ENCODE data around the gene EME1.

The EME1 gene

DNA sequence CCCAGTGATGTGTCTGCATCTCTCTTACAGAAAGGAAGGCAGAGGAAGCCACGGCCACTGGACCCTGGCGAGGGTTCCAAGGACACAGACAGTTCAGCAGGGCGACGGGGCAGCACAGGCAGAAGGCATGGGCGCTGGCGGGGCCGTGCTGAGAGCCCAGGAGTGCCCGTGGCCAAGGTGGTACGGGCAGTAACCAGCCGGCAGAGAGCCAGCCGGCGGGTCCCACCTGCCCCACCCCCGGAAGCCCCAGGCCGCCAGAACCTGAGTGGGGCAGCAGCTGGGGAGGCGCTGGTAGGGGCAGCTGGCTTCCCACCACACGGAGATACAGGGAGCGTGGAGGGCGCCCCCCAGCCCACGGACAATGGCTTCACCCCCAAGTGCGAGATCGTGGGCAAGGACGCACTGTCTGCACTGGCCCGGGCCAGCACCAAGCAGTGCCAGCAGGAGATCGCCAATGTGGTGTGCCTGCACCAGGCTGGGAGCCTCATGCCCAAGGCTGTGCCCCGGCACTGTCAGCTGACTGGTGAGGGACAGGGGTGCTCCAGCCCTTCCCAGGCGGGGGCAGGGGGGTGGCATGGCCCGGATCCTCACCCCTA is 19.3 kb upstream of the EME1 start:
- in situ Hi-C loops (cut with MboI; ENCODE audit: low sequenced_read_pairs) = no loop called here
- Histone ChIP-seq H3K36me3 (replicated peaks) (peaks cover 51% of the 10 kb centered on the region), H3K4me1 (no peaks in the 10 kb centered on the region), H3K9me3 (no peaks in the 10 kb centered on the region), H3K27me3 (ENCODE audit: low read depth) (no peaks in the 10 kb centered on the region), H3K4me3 (no peak overlapping the region)
- no peak for DNase-seq (ENCODE audit: low spot score in 2 of 2)

GRCh38 chr17:50354198-50354597 is 18.8 kb upstream of the EME1 start:
- H3K4me3 ChIP-seq = no peak overlapping the region
- in situ Hi-C loops (cut with MboI; ENCODE audit: low sequenced_read_pairs) = no loop called here
- no peaks in the 10 kb centered on the region for H3K9me3 ChIP-seq
- H3K36me3 ChIP-seq (replicated peaks) = peaks cover 56% of the 10 kb centered on the region
- no peak for DNase-seq (ENCODE audit: low spot score in 2 of 2)
- no peaks in the 10 kb centered on the region for H3K4me1 ChIP-seq
- H3K27me3 ChIP-seq (ENCODE audit: low read depth) = no peaks in the 10 kb centered on the region

- H3K4me1 ChIP-seq = no peaks in the 10 kb centered on the region
- H3K4me3 ChIP-seq = no peak overlapping the region
- in situ Hi-C loops (cut with MboI; ENCODE audit: low sequenced_read_pairs) = no loop called here
- no peak for DNase-seq (ENCODE audit: low spot score in 2 of 2)
- no peaks in the 10 kb centered on the region for H3K27me3 ChIP-seq (ENCODE audit: low read depth)
- H3K36me3 ChIP-seq (replicated peaks) = peaks cover 61% of the 10 kb centered on the region
- no peaks in the 10 kb centered on the region for H3K9me3 ChIP-seq
Measured at GRCh38 chr17:50354776-50355175, 18.3 kb upstream of the EME1 start.

DNA sequence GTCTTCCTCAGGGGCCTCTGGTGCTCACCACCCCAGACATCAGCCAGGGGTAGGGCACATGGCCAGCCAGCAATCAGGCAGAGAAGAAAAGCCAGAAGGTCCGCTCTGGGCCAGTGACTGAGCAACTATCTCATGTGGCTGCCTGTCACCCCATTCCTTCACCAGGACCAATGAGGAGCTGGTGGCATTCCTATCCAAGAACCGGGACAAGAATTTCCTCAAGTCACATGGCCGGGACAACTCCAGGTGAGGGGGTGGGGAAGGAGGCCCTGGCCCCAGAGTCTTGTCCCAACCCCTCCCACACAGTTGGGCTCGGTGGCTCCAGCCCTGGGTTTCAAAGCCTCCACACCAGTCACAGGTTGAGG is 17.7 kb upstream of the EME1 start:
- no peak for DNase-seq (ENCODE audit: low spot score in 2 of 2)
- in situ Hi-C loops (cut with MboI; ENCODE audit: low sequenced_read_pairs) = no loop called here
- Histone ChIP-seq H3K9me3 (no peaks in the 10 kb centered on the region), H3K4me3 (no peak overlapping the region), H3K36me3 (replicated peaks) (peaks cover 65% of the 10 kb centered on the region), H3K27me3 (ENCODE audit: low read depth) (no peaks in the 10 kb centered on the region), H3K4me1 (no peaks in the 10 kb centered on the region)

DNA sequence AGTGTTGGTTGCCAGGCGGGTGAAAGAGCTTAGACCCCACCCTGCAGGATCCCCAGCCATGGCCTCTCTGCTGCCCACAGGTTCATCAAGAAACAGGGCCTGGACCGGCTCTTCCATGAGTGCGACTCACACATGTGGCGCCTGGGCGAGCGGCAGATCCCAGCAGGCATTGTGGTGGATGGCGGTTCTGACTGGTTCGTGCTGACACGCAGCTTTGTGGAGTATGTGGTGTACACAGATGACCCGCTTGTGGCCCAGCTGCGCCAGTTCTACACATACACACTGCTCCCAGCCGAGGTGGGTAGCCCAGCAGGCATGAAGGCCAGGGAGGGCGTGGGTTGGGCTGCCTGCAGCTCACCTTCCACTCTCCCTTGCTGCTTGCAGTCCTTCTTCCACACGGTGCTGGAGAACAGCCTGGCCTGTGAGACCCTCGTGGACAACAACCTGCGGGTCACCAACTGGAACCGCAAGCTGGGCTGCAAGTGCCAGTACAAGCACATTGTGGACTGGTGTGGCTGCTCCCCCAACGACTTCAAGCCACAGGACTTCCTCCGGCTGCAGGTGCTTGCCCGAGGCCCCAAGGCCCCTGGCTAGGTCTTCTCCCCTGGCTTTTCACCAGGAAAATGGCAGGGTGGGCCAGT is 17.2 kb upstream of the EME1 start:
- in situ Hi-C loops (cut with MboI; ENCODE audit: low sequenced_read_pairs) = no loop called here
- peaks cover 65% of the 10 kb centered on the region for H3K36me3 ChIP-seq (replicated peaks)

DNA sequence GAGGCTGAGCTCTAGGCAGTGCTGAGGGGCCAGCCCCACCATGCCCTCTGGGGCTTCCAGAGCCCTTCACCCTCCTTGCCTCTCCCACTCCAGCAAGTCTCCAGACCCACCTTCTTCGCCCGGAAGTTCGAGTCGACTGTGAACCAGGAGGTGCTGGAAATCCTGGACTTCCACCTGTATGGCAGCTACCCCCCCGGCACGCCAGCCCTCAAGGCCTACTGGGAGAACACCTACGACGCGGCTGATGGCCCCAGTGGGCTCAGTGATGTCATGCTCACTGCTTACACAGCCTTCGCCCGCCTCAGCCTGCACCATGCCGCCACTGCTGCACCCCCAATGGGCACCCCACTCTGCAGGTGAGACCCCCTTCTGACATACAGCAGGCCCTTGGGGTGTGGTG is 16.6 kb upstream of the EME1 start:
- H3K4me3 ChIP-seq = no peak overlapping the region
- H3K27me3 ChIP-seq (ENCODE audit: low read depth) = no peaks in the 10 kb centered on the region
- H3K9me3 ChIP-seq = no peaks in the 10 kb centered on the region
- DNase-seq (ENCODE audit: low spot score in 2 of 2) = no peak
- peaks cover 65% of the 10 kb centered on the region for H3K36me3 ChIP-seq (replicated peaks)
- H3K4me1 ChIP-seq = no peaks in the 10 kb centered on the region
- in situ Hi-C loops (cut with MboI; ENCODE audit: low sequenced_read_pairs) = no loop called here

More for the DNA sequence above, 17.2 kb upstream of the EME1 start:
- no peak overlapping the region for H3K4me3 ChIP-seq
- H3K4me1 ChIP-seq = no peaks in the 10 kb centered on the region
- DNase-seq (ENCODE audit: low spot score in 2 of 2) = no peak
- no peaks in the 10 kb centered on the region for H3K27me3 ChIP-seq (ENCODE audit: low read depth)
- H3K9me3 ChIP-seq = no peaks in the 10 kb centered on the region

GRCh38 chr17:50356892-50357510 is 16.0 kb upstream of the EME1 start:
- in situ Hi-C loops (cut with MboI; ENCODE audit: low sequenced_read_pairs) = no loop called here
- DNase-seq (ENCODE audit: low spot score in 2 of 2) = no peak
- Histone ChIP-seq H3K27me3 (ENCODE audit: low read depth) (no peaks in the 10 kb centered on the region), H3K4me1 (no peaks in the 10 kb centered on the region), H3K36me3 (replicated peaks) (peaks cover 64% of the 10 kb centered on the region), H3K4me3 (no peak overlapping the region), H3K9me3 (no peaks in the 10 kb centered on the region)

DNA sequence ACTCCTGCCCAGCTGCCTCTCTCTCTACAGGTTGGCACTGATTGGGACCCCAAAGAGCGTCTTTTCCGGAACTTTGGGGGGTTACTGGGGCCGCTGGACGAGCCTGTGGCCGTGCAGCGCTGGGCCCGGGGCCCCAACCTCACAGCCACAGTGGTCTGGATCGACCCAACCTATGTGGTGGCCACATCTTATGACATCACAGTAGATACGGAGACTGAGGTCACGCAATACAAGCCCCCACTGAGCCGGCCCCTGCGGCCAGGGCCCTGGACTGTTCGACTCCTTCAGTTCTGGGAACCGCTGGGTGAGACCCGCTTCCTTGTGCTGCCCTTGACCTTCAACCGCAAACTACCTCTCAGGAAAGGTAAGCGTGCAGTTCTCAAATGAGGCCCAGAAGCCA is 14.9 kb upstream of the EME1 start:
- in situ Hi-C loops (cut with MboI; ENCODE audit: low sequenced_read_pairs) = no loop called here
- no peaks in the 10 kb centered on the region for H3K9me3 ChIP-seq
- H3K27me3 ChIP-seq (ENCODE audit: low read depth) = no peaks in the 10 kb centered on the region
- H3K36me3 ChIP-seq (replicated peaks) = peaks cover 59% of the 10 kb centered on the region
- no peak overlapping the region for H3K4me3 ChIP-seq
- no peak for DNase-seq (ENCODE audit: low spot score in 2 of 2)
- no peaks in the 10 kb centered on the region for H3K4me1 ChIP-seq

GRCh38 chr17:50359005-50359699 is 13.9 kb upstream of the EME1 start:
- Histone ChIP-seq H3K36me3 (replicated peaks) (peaks cover 55% of the 10 kb centered on the region), H3K27me3 (ENCODE audit: low read depth) (no peaks in the 10 kb centered on the region), H3K4me1 (no peaks in the 10 kb centered on the region), H3K9me3 (no peaks in the 10 kb centered on the region), H3K4me3 (no peak overlapping the region)
- in situ Hi-C loops (cut with MboI; ENCODE audit: low sequenced_read_pairs) = no loop called here
- DNase-seq (ENCODE audit: low spot score in 2 of 2) = no peak

DNA sequence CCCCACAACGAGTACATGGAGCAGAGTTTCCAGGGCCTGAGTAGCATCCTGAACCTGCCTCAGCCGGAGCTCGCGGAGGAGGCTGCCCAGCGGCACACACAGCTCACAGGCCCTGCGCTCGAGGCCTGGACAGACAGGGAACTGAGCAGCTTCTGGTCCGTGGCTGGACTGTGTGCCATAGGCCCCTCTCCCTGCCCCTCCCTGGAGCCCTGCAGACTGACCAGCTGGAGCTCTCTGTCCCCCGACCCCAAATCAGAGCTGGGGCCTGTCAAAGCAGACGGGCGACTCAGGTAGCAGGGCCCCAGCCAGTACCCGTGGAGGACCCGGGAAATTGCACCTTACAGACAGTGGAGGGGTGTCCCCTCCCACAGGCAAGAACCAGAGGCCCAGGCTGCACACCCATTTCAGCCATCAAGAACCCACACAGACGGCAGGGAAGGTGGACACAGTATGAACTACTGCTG is 13.0 kb upstream of the EME1 start:
- Histone ChIP-seq H3K36me3 (replicated peaks) (peaks cover 47% of the 10 kb centered on the region), H3K4me3 (no peak overlapping the region), H3K9me3 (no peaks in the 10 kb centered on the region), H3K4me1 (no peaks in the 10 kb centered on the region), H3K27me3 (ENCODE audit: low read depth) (no peaks in the 10 kb centered on the region)
- DNase-seq (ENCODE audit: low spot score in 2 of 2) = no peak
- in situ Hi-C loops (cut with MboI; ENCODE audit: low sequenced_read_pairs) = no loop called here

DNA sequence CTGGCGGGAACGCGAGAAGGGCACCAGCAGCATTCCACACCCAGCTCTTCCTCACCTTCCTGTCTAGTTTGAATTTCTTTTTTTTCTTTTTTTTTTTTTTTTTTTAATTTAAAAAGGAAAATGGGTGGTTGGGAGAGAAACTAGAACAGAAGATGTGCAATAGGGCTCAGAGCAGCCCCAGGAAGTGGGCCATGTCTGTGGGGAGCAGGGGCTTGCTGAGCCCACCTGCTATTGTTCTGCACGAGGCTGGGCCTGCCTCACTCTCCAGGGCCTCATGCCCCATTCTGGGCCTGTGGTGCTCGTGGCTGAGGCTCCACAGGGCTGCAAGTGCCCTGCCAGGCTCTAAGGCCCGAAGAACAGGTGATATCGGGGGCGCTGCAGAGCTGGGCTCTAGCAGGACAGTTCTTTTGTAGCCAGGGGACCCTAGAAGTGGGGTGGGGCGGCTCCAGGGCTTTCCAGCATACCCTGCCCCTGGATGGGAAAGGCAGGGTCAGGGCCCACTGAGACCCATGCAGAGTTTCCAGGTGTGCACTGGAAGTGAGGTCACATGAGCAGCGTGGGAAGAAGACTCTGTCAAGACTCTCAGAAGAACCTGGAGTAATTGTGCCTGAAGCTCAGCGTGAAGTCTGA is 12.4 kb upstream of the EME1 start:
- in situ Hi-C loops (cut with MboI; ENCODE audit: low sequenced_read_pairs) = no loop called here

GRCh38 chr17:50361561-50362480 is 11.2 kb upstream of the EME1 start:
- in situ Hi-C loops (cut with MboI; ENCODE audit: low sequenced_read_pairs) = no loop called here
- Histone ChIP-seq H3K27me3 (ENCODE audit: low read depth) (no peaks in the 10 kb centered on the region), H3K4me3 (no peak overlapping the region), H3K36me3 (replicated peaks) (peaks cover 36% of the 10 kb centered on the region), H3K9me3 (no peaks in the 10 kb centered on the region), H3K4me1 (no peaks in the 10 kb centered on the region)
- DNase-seq (ENCODE audit: low spot score in 2 of 2) = peak; percentile 59 to 69

More for the DNA sequence above, 12.4 kb upstream of the EME1 start:
- Histone ChIP-seq H3K27me3 (ENCODE audit: low read depth) (no peaks in the 10 kb centered on the region), H3K36me3 (replicated peaks) (peaks cover 44% of the 10 kb centered on the region), H3K9me3 (no peaks in the 10 kb centered on the region), H3K4me3 (no peak overlapping the region), H3K4me1 (no peaks in the 10 kb centered on the region)
- no peak for DNase-seq (ENCODE audit: low spot score in 2 of 2)

DNA sequence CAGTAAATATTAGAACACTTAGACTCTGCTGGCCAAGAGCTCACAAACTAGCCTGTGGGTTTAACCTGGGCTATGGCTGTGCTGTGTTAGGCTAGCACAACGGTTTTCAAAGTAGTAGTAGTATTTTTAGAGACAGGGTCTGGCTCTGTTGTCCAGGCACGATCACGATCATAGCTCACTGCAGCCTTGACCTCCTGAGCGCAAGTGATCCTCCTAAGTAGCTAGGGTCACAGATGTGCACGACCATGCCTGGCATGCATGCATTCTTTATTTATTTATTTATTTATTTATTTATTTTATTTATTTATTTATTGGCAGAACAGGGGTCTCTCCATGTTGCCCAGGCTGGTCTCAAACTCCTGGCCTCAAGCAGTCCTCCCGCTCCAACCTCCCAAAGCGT is 10.4 kb upstream of the EME1 start:
- no peaks in the 10 kb centered on the region for H3K27me3 ChIP-seq (ENCODE audit: low read depth)
- no peak for DNase-seq (ENCODE audit: low spot score in 2 of 2)
- H3K36me3 ChIP-seq (replicated peaks) = peaks cover 39% of the 10 kb centered on the region
- no peak overlapping the region for H3K4me3 ChIP-seq
- H3K4me1 ChIP-seq = no peaks in the 10 kb centered on the region
- no peaks in the 10 kb centered on the region for H3K9me3 ChIP-seq
- in situ Hi-C loops (cut with MboI; ENCODE audit: low sequenced_read_pairs) = no loop called here

Data from HAP-1 (cell line).